Central memory CD8-positive, alpha-beta T cell (primary cell): ENCODE results near the gene STPG3.

ENCODE experiments used
- ATAC-seq: fragments of 150-1000 bp; cut with Tn5 transposase; replicated peaks from 2 replicates; pipeline ENCODE4 v1.10.0; 2022; ENCODE audit warnings: mild to moderate bottlenecking, moderate FRiP score, moderate number of reproducible peaks; ENCODE audit not compliant: poor library complexity, severe bottlenecking; ENCODE audit errors: extremely low read depth
- DNase-seq, 2 donors: peaks; one replicate each; pipeline ENCODE4 v3.0.0; 2021; ENCODE audit warnings: low spot score in 2 of 2
- H3K27ac Mint-ChIP-seq: one replicate; pipeline ENCODE4 v1.8.0; 2022; ENCODE audit warnings: low read depth, mild to moderate bottlenecking, moderate library complexity, mixed read lengths
- H3K27me3 Mint-ChIP-seq: one replicate; pipeline ENCODE4 v1.8.0; 2022; ENCODE audit warnings: mixed read lengths
- H3K36me3 Mint-ChIP-seq: one replicate; pipeline ENCODE4 v1.8.0; 2022; ENCODE audit warnings: mild to moderate bottlenecking, moderate library complexity, mixed read lengths; ENCODE audit not compliant: insufficient read depth
- H3K4me1 Mint-ChIP-seq: one replicate; pipeline ENCODE4 v1.8.0; 2022; ENCODE audit warnings: mixed read lengths
- H3K4me3 Mint-ChIP-seq: one replicate; pipeline ENCODE4 v1.8.0; 2022; ENCODE audit warnings: mild to moderate bottlenecking, moderate library complexity, mixed read lengths
- H3K9me3 Mint-ChIP-seq: one replicate; pipeline ENCODE4 v1.8.0; 2022; ENCODE audit warnings: mixed read lengths

Gene STPG3

GRCh38 chr9:137217276-137218211 is 33.5 kb upstream of the STPG3 start:
- H3K36me3 Mint-ChIP-seq: peaks cover 7% of the 10 kb centered on the region
- DNase-seq (no peak), ATAC-seq (no peak)
- H3K27ac Mint-ChIP-seq: no peak overlapping the region
- no peak overlapping the region for H3K4me3 Mint-ChIP-seq
- H3K9me3 Mint-ChIP-seq: no peaks in the 10 kb centered on the region
- H3K27me3 Mint-ChIP-seq: no peaks in the 10 kb centered on the region
- no peaks in the 10 kb centered on the region for H3K4me1 Mint-ChIP-seq

- ATAC-seq (no peak), DNase-seq (no peak)
- H3K27ac Mint-ChIP-seq: no peak overlapping the region
- no peaks in the 10 kb centered on the region for H3K9me3 Mint-ChIP-seq
- no peaks in the 10 kb centered on the region for H3K4me1 Mint-ChIP-seq
- no peak overlapping the region for H3K4me3 Mint-ChIP-seq
- peaks cover 9% of the 10 kb centered on the region for H3K36me3 Mint-ChIP-seq
- H3K27me3 Mint-ChIP-seq: no peaks in the 10 kb centered on the region
These were observed 32.8 kb upstream of the STPG3 start for GRCh38 chr9:137218212-137218753.

- ATAC-seq (no peak), DNase-seq (no peak)
- no peaks in the 10 kb centered on the region for H3K4me1 Mint-ChIP-seq
- no peak overlapping the region for H3K27ac Mint-ChIP-seq
- H3K36me3 Mint-ChIP-seq: peaks cover 11% of the 10 kb centered on the region
- no peak overlapping the region for H3K4me3 Mint-ChIP-seq
- H3K27me3 Mint-ChIP-seq: no peaks in the 10 kb centered on the region
- no peaks in the 10 kb centered on the region for H3K9me3 Mint-ChIP-seq
These were observed 32.3 kb upstream of the STPG3 start for GRCh38 chr9:137218754-137219271.

GRCh38 chr9:137219757-137220316 is 31.2 kb upstream of the STPG3 start:
- Mint-ChIP-seq H3K27ac (no peak overlapping the region), H3K27me3 (no peaks in the 10 kb centered on the region), H3K36me3 (peaks cover 11% of the 10 kb centered on the region), H3K9me3 (no peaks in the 10 kb centered on the region), H3K4me1 (no peaks in the 10 kb centered on the region), H3K4me3 (no peak overlapping the region)
- ATAC-seq (no peak), DNase-seq (no peak)

GRCh38 chr9:137220317-137221094 is 30.6 kb upstream of the STPG3 start:
- no peaks in the 10 kb centered on the region for H3K27me3 Mint-ChIP-seq
- H3K9me3 Mint-ChIP-seq: no peaks in the 10 kb centered on the region

GRCh38 chr9:137221095-137221505 is 30.0 kb upstream of the STPG3 start:
- peak overlapping the region; percentile 37 for H3K4me3 Mint-ChIP-seq
- no peaks in the 10 kb centered on the region for H3K27me3 Mint-ChIP-seq
- no peaks in the 10 kb centered on the region for H3K9me3 Mint-ChIP-seq
- H3K36me3 Mint-ChIP-seq: peaks cover 11% of the 10 kb centered on the region
- no peaks in the 10 kb centered on the region for H3K4me1 Mint-ChIP-seq
- no peak for DNase-seq
- no peak overlapping the region for H3K27ac Mint-ChIP-seq
- no peak for ATAC-seq

More at GRCh38 chr9:137220317-137221094, 30.6 kb upstream of the STPG3 start:
- Mint-ChIP-seq H3K36me3 (peaks cover 11% of the 10 kb centered on the region), H3K4me1 (no peaks in the 10 kb centered on the region), H3K27ac (no peak overlapping the region), H3K4me3 (peak overlapping the region; percentile 37)
- DNase-seq (no peak), ATAC-seq (no peak)

GRCh38 chr9:137221506-137222111 is 29.5 kb upstream of the STPG3 start:
- Mint-ChIP-seq H3K36me3 (peaks cover 9% of the 10 kb centered on the region), H3K9me3 (no peaks in the 10 kb centered on the region), H3K4me1 (no peaks in the 10 kb centered on the region), H3K27me3 (no peaks in the 10 kb centered on the region), H3K4me3 (no peak overlapping the region), H3K27ac (no peak overlapping the region)
- DNase-seq (no peak), ATAC-seq (no peak)

- peaks cover 3% of the 10 kb centered on the region for H3K27me3 Mint-ChIP-seq
- DNase-seq: no peak
- H3K27ac Mint-ChIP-seq: no peak within 1 kb of the TSS
These were observed 28.7 kb upstream of the STPG3 start, which contains the start of gene RNF208 for GRCh38 chr9:137222190-137223077. Gene RNF208, minus strand, starts transcription at chr9:137222240. Its CDS starts 1,028 bp downstream, at chr9:137221212.

GRCh38 chr9:137223078-137223970 is 27.8 kb upstream of the STPG3 start:
- Mint-ChIP-seq H3K4me1 (peaks cover 6% of the 10 kb centered on the region), H3K4me3 (peak overlapping the region; percentile 74), H3K9me3 (no peaks in the 10 kb centered on the region), H3K36me3 (peaks cover 6% of the 10 kb centered on the region), H3K27me3 (peaks cover 9% of the 10 kb centered on the region), H3K27ac (peak overlapping the region; percentile 25)
- ATAC-seq (peak; percentile 94), DNase-seq (peak; percentile 93 to 98)

More at GRCh38 chr9:137222190-137223077, 28.7 kb upstream of the STPG3 start, which contains the start of gene RNF208:
- Mint-ChIP-seq H3K4me3 (peak within 1 kb of the TSS; percentile 74), H3K9me3 (no peaks in the 10 kb centered on the region), H3K36me3 (peaks cover 6% of the 10 kb centered on the region), H3K4me1 (peaks cover 1% of the 10 kb centered on the region)
- no peak for ATAC-seq

GRCh38 chr9:137224830-137225694 is 26.0 kb upstream of the STPG3 start, which contains the start of gene CYSRT1:
Gene CYSRT1, plus strand, starts transcription at chr9:137225174. Its CDS starts 448 bp downstream, at chr9:137225622.
- ATAC-seq: no peak
- no peaks in the 10 kb centered on the region for H3K9me3 Mint-ChIP-seq
- no peak for DNase-seq
- peaks cover 6% of the 10 kb centered on the region for H3K4me1 Mint-ChIP-seq
- peak within 1 kb of the TSS; percentile 74 for H3K4me3 Mint-ChIP-seq
- peak within 1 kb of the TSS; percentile 25 for H3K27ac Mint-ChIP-seq
- H3K27me3 Mint-ChIP-seq: peaks cover 9% of the 10 kb centered on the region
- H3K36me3 Mint-ChIP-seq: peaks cover 6% of the 10 kb centered on the region
